Coronary artery (tissue), 2 donors: ENCODE measurements around the gene SDR9C7.
"Not testable (repeated sequence)": the region's sequence is repeated elsewhere in the genome, so short reads cannot be mapped to it uniquely, and the experiment has no call there.

ENCODE experiments used
- DNase-seq: peaks from one replicate; pipeline ENCODE4 v3.0.0-alpha.2; 2017; ENCODE audit warnings: low spot score
- H3K27ac ChIP-seq, 2 donors: fragments of 200-600 bp; sonication (generic); one replicate each; pipeline ENCODE4 v1.5.1; 2016 to 2019
- H3K4me3 ChIP-seq: fragments of 200-600 bp; sonication (generic); 2 replicates; pipeline ENCODE4 v1.5.1; 2016; ENCODE audit warnings: mild to moderate bottlenecking, moderate library complexity
- CTCF ChIP-seq: fragments of 200-600 bp; sonication (generic); IDR thresholded peaks from one replicate; pipeline ENCODE4 v1.5.1; 2019; ENCODE audit warnings: antibody characterized with exemption

Gene SDR9C7

DNA sequence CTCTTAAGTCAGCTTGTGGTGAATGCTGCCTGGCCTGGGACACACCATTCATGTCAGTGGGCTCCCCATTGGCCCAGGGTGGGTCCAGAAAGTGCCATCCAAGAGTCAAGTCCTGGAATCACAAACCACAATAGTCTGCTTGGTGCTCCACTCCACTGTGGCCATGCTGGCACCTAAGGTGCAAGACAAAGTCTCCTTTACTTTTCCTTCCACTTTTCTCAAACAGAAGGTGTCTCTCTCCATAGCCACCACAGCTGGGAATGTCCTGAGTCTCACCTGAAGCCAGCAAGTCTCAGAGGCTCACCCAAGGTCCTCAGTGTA lies 14.2 kb upstream of the SDR9C7 start:
- Histone ChIP-seq H3K4me3 (no peak overlapping the region), H3K27ac (no peak overlapping the region)
- peak; percentile 28 for DNase-seq
- no peak for TF ChIP-seq CTCF

- DNase-seq = peak; percentile 19
These were observed 13.6 kb upstream of the SDR9C7 start for GRCh38 chr12:56947633-56948456.

GRCh38 chr12:56943878-56944277 lies 9.7 kb upstream of the SDR9C7 start:
- DNase-seq = no peak
- Histone ChIP-seq H3K27ac (no peak overlapping the region), H3K4me3 (no peak overlapping the region)
- TF ChIP-seq CTCF = no peak

More at GRCh38 chr12:56947633-56948456, 13.6 kb upstream of the SDR9C7 start:
- Histone ChIP-seq H3K4me3 (no peak overlapping the region), H3K27ac (no peak overlapping the region)
- TF ChIP-seq CTCF = no peak

GRCh38 chr12:56943374-56943773 lies 9.2 kb upstream of the SDR9C7 start:
- not testable (repeated sequence) for DNase-seq, H3K27ac ChIP-seq, H3K4me3 ChIP-seq

DNA sequence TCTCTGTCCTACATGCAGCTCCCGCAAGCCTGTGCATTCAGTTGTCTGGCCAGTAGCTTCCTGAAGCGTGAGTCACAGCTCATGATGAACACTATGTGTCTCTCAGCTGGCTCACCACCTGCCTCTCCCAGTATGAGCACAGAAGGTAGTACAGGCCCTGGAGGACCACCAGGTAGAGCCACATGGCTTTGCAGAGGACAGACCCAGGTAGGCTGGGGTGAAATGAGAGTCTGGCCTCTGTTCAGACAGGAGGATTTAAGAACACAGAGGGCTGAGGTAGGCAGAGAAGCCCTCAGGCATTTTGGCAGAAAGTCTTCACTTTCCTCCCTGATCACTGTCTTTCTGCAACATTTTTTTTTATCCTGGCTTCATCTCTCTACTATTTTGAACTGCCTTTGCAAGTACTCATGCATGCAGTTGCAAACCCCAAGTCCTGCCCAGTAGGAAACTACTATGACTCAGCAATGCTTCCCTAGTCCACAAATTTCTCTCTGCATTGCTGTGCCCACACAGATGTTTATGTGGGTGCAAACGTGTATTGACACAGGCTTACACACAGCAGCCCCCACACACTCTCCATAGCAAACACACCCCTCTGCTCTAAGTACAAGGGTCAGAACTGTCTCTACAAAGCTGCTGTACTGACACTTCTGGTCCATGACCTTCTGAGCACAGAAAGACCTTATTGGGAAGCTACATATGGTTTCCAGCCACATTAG lies 7.2 kb upstream of the SDR9C7 start:
- H3K4me3 ChIP-seq = no peak overlapping the region
- TF ChIP-seq CTCF = no peak
- H3K27ac ChIP-seq = no peak overlapping the region
- peak; percentile 28 for DNase-seq

GRCh38 chr12:56940942-56941298 lies 6.7 kb upstream of the SDR9C7 start:
- not testable (repeated sequence) for DNase-seq, H3K27ac ChIP-seq, H3K4me3 ChIP-seq

GRCh38 chr12:56935752-56936151 lies 1.5 kb upstream of the SDR9C7 start:
- no peak for TF ChIP-seq CTCF
- Histone ChIP-seq H3K4me3 (no peak overlapping the region), H3K27ac (no peak overlapping the region)
- DNase-seq = peak; percentile 24

GRCh38 chr12:56935157-56935556 lies 949 bp upstream of the SDR9C7 start:
- Histone ChIP-seq H3K27ac (no peak overlapping the region), H3K4me3 (no peak overlapping the region)
- no peak for TF ChIP-seq CTCF
- DNase-seq = no peak
